ENCODE results near the gene USP7. TPM values are rescaled to one million over a fixed set of nuclear protein-coding genes. Genes with fewer than 3 reads are reported as not detected.

Gene USP7
- total RNA-seq, 4 donors from 2014 or later: 57.9 to 93.6 (median 85.5) TPM

GRCh38 chr16:8851761-8852403 is 111.8 kb downstream of the USP7 start:
- intact Hi-C loops (cut with DNase I): no loop called here
- Histone ChIP-seq H3K4me1 (peaks cover 0 to 7% of the 10 kb centered on the region in 2 donors), H3K36me3 (peaks cover 20 to 23% of the 10 kb centered on the region in 2 donors), H3K27ac (peak overlapping the region in 1 of 3 donors; percentile 43), H3K9me3 (no peaks in the 10 kb centered on the region), H3K27me3 (no peaks in the 10 kb centered on the region), H3K4me3 (replicated peaks in 1 of 3) (no peak overlapping the region)
- no peak for TF ChIP-seq POLR2A (IDR thresholded peaks at IDR 0.05)
- TF ChIP-seq, protein P1, sequence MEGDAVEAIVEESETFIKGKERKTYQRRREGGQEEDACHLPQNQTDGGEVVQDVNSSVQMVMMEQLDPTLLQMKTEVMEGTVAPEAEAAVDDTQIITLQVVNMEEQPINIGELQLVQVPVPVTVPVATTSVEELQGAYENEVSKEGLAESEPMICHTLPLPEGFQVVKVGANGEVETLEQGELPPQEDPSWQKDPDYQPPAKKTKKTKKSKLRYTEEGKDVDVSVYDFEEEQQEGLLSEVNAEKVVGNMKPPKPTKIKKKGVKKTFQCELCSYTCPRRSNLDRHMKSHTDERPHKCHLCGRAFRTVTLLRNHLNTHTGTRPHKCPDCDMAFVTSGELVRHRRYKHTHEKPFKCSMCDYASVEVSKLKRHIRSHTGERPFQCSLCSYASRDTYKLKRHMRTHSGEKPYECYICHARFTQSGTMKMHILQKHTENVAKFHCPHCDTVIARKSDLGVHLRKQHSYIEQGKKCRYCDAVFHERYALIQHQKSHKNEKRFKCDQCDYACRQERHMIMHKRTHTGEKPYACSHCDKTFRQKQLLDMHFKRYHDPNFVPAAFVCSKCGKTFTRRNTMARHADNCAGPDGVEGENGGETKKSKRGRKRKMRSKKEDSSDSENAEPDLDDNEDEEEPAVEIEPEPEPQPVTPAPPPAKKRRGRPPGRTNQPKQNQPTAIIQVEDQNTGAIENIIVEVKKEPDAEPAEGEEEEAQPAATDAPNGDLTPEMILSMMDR (IDR thresholded peaks at IDR 0.05): no peak
- 90 to 91% methylated on average over 8 of the region's 8 CpGs for WGBS, 2 donors
- no peak for DNase-seq

- Histone ChIP-seq H3K36me3 (peaks cover 20 to 21% of the 10 kb centered on the region in 2 donors), H3K4me3 (replicated peaks in 1 of 3) (no peak overlapping the region), H3K27ac (peak overlapping the region in 1 of 3 donors; percentile 36), H3K9me3 (no peaks in the 10 kb centered on the region), H3K27me3 (no peaks in the 10 kb centered on the region), H3K4me1 (peaks cover 0 to 7% of the 10 kb centered on the region in 2 donors)
- peak; percentile 19 to 31 for DNase-seq
- TF ChIP-seq POLR2A (IDR thresholded peaks at IDR 0.05): no peak
- TF ChIP-seq, protein P1 (IDR thresholded peaks at IDR 0.05): no peak
- 60 to 66% methylated on average over 10 to 11 of the region's 11 CpGs for WGBS, 2 donors
- intact Hi-C loops (cut with DNase I): no loop called here
Measured at GRCh38 chr16:8850279-8850885, 113.3 kb downstream of the USP7 start.

DNA sequence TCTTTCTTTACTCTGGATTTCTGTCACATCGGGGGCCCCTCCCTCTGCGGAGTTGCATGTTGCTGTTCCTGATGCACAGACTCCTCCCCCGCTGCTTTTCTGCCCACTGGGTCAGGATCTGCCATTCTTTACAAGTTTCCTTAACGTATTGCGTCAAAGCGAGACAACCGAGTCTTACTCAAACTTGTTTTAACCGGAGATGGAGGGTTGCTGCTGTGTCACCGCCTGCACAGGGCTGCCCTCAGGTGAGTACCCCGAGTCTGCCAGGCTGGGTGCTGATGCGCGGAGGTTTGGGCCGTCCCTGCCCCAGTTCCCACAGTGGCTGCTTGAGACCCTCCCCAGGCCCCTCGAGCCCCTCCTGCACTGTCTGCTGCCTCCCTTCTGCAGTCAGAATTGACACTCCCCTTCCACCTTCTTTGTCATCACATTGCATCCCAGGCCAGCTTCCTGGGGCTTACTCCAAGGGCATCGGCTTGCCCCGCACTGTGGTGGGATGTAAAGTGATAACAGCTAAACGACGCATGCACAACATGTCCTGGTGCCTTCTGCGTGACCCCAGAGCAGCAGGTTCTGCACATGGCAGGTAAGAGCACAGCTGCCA is 114.2 kb downstream of the USP7 start:
- no peaks in the 10 kb centered on the region for H3K9me3 ChIP-seq
- peaks cover 14 to 20% of the 10 kb centered on the region in 2 donors for H3K36me3 ChIP-seq
- H3K4me1 ChIP-seq: peaks cover 0 to 7% of the 10 kb centered on the region in 2 donors
- H3K27me3 ChIP-seq: no peaks in the 10 kb centered on the region
- H3K4me3 ChIP-seq (replicated peaks in 1 of 3): no peak overlapping the region
- DNase-seq: no peak
- TF ChIP-seq, protein P1 (IDR thresholded peaks at IDR 0.05): no peak
- intact Hi-C loops (cut with DNase I): no loop called here
- H3K27ac ChIP-seq: peak overlapping the region in 1 of 3 donors; percentile 36
- WGBS, 2 donors: 82 to 94% methylated on average over 15 to 19 of the region's 19 CpGs

- intact Hi-C loops (cut with DNase I): no loop called here
- Histone ChIP-seq H3K4me3 (replicated peaks in 1 of 3) (no peak overlapping the region), H3K9me3 (no peaks in the 10 kb centered on the region), H3K27me3 (no peaks in the 10 kb centered on the region), H3K4me1 (peaks cover 0 to 7% of the 10 kb centered on the region in 2 donors), H3K27ac (no peak overlapping the region), H3K36me3 (peaks cover 14 to 20% of the 10 kb centered on the region in 2 donors)
- TF ChIP-seq, protein P1 (IDR thresholded peaks at IDR 0.05): no peak
- no peak for TF ChIP-seq POLR2A (IDR thresholded peaks at IDR 0.05)
- 83% methylated on average over 8 of the region's 8 CpGs for WGBS, 2 donors
- no peak for DNase-seq
Measured at GRCh38 chr16:8848939-8849391, 114.7 kb downstream of the USP7 start.
